HG03378 (cell line): Measurements from ENCODE around the gene KHDC1.
"Not testable (repeated sequence)": the region's sequence is repeated elsewhere in the genome, so short reads cannot be mapped to it uniquely, and the experiment has no call there.

Source experiments
- ATAC-seq: cut with Tn5 transposase; IDR thresholded peaks from one replicate; pipeline ENCODE4 v1.9.1; 2021; ENCODE audit warnings: mild to moderate bottlenecking, moderate library complexity; ENCODE audit not compliant: unreplicated experiment

KHDC1 gene

DNA sequence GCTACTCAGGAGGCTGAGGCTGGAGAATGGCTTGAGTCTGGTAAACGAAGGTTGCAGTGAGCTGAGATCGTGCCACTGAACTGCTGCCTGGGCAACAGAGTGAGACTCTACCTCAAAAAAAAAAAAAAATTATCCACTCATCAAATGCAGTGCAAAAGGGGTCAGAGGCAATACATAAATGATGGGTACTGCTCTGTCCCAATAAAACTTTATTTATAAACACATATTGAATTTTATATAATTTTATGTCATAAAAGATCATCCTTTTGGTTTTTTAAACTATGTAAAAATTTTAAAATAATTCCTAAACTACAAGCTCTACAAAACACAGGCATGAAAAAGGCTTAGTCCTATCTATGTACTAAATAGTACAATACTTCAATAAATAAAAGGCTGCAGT lies 10.3 kb downstream of the KHDC1 start:
- no peak for ATAC-seq

DNA sequence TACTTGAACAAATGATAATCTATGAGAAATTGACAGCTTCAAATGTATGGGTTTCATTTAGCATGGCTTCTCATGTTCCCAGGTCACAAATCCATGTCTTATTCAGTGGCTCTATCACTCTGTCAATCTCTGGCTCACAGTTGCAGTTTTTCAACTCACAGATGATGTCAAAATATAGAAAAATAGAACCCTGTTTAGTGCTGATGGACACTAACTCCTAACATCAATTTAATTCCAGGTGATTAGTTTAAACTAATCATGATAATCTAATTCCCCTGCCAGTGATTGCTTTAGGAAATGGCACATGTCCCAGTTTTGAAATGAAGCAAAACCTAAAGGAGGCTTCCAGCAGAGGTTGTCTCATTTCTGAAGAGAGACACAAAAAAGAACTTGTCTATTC lies 13.0 kb downstream of the KHDC1 start:
- ATAC-seq, result no peak

GRCh38 chr6:73248192-73248903 lies 14.6 kb downstream of the KHDC1 start:
- no peak for ATAC-seq

GRCh38 chr6:73242001-73242400 lies 21.0 kb downstream of the KHDC1 start:
- ATAC-seq, result no peak

DNA sequence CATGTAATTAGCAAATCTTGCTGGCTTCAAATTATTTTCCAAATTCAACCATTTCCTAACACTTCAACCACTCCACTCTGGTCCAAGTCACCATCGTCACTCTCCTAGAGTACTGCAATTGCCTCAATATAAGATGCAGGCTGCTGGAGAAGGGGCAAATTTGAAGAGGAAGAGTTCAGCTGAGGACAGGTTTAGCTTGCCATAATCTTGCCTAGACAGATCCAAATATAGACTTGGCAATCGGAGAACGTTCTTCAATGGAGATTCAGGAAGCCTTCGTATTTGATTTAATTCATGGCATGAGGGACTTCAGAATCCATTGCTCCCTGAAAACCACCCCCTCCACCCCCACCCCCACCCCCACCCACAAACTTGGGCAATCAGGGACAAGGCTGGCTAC lies 22.3 kb downstream of the KHDC1 start:
- no peak for ATAC-seq

- no peak for ATAC-seq
These were observed 26.7 kb downstream of the KHDC1 start for GRCh38 chr6:73236144-73236750.

- ATAC-seq, result no peak
These were observed 28.3 kb downstream of the KHDC1 start for GRCh38 chr6:73234733-73235132.

GRCh38 chr6:73233971-73234370 lies 29.0 kb downstream of the KHDC1 start:
- not testable (repeated sequence) for ATAC-seq

DNA sequence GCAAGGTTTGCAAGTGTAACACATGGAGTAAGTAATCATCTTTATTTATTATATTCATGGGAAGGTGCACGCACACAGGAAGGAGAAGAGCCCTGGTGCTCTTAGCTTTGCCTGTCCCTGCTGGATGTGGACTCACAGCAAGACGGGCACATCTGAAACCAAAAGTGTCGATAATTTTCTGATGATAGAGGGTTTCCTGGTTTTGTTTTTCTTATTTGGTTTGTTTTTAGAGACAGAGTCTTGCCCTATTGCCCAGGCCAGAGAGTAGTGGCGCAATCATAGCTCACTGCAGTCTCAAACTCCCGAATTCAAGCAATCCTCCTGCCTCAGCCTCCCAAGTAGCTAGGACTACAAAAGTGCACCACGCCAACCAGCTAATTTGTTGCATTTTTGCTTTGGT lies 29.9 kb downstream of the KHDC1 start:
- ATAC-seq, result no peak

DNA sequence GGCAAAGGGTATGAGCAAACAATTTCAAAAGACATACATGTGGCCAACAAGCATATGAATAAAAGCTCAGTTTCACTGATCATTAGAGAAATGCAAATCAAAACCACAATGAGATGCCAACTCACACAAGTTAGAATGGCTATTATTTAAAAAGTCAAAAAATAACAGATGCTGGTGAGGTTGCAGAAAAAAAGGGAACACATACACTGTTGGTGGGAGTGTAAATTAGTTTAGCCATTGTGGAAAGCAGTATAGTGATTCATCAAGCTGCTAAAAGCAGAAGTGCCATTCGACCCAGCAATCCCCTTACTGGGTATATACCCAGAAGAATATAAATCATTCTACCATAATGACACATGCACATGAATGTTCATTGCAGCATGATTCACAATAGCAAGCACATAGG lies 31.0 kb downstream of the KHDC1 start:
- peak; percentile 77 for ATAC-seq

DNA sequence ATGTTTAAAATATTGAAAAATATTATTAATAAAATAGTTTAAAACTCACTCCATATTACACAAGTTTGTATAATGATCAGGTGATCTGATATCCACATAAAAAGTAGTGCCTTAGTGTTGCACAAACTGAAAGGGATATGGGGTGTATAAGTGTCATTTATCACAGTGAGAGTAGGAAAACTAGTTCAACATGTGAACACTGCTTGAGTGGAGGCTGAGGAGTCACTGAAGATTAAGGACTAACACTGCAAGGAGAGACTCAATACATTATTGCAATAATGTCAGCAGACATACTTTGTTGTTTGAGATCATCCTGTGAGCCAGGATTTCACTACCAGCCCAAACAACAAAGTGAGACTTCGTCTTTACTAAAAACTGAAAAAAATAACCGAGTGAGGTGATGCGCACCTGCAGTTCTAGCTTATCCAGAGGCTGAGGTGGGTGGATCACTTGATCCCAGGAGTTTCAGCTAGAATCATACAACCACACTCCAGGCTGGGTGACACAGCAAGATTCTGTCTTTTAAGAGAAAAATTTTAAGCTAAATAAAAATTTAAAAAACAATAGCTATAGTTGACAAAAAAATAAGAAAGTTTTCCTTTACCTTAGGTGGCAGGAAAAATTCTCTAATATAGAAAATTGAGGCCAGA lies 35.3 kb downstream of the KHDC1 start:
- ATAC-seq, result no peak

- no peak for ATAC-seq
These were observed 37.6 kb downstream of the KHDC1 start, which contains the start of gene KHDC1L for GRCh38 chr6:73225396-73225795. Gene KHDC1L, minus strand, starts transcription at chr6:73225496. Its CDS starts 88 bp downstream, at chr6:73225408.

DNA sequence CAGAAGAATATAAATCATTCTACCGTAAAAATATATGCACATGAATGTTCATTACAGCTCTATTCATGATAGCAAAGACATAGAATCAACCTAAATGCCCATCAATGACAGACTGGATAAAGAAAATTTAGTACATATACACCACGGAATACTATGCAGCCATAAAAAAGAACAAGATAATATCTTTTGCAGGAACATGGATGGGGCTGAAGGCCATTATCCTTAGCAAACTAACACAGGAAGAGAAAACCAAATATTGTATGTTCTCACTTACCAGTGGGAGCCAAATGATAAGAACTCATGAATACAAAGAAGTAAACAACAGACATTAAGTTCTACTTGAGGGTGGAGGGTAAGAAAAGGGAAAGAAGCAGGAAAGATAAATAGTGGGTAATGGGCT lies 46.1 kb downstream of the KHDC1 start:
- ATAC-seq, result no peak

GRCh38 chr6:73209117-73209516 lies 53.9 kb downstream of the KHDC1 start:
- ATAC-seq, result no peak

- no peak for ATAC-seq
These were observed 55.7 kb downstream of the KHDC1 start for GRCh38 chr6:73207221-73207837.

GRCh38 chr6:73204252-73204651 lies 58.7 kb downstream of the KHDC1 start:
- no peak for ATAC-seq

GRCh38 chr6:73203098-73203497 lies 59.9 kb downstream of the KHDC1 start:
- ATAC-seq, result no peak

- ATAC-seq, result no peak
These were observed 62.3 kb downstream of the KHDC1 start for GRCh38 chr6:73200735-73201134.

GRCh38 chr6:73200247-73200646 lies 62.7 kb downstream of the KHDC1 start:
- no peak for ATAC-seq

GRCh38 chr6:73194744-73195143 lies 68.3 kb downstream of the KHDC1 start:
- ATAC-seq, result no peak

GRCh38 chr6:73193302-73193701 lies 69.7 kb downstream of the KHDC1 start:
- not testable (repeated sequence) for ATAC-seq
